SK-N-MC (cell line): ENCODE results near the gene ANKRD11.

Experiments used
- EZH2 ChIP-seq: fragments of 200-600 bp; sonication (generic); IDR thresholded peaks from one replicate; pipeline ENCODE4 v1.6.1; 2017; ENCODE audit warnings: antibody characterized with exemption
- FOXP2 ChIP-seq: optimal IDR thresholded peaks from 2 replicates; pipeline ENCODE3; 2011; ENCODE audit warnings: mild to moderate bottlenecking, moderate library complexity; ENCODE audit not compliant: insufficient read depth; ENCODE audit errors: extremely low read length, control extremely low read depth
- POLR2AphosphoS5 ChIP-seq: IDR thresholded peaks from 2 replicates; pipeline ENCODE4 v1.6.1; 2012; ENCODE audit warnings: mild to moderate bottlenecking, low read depth, low read length, borderline replicate concordance

DNA sequence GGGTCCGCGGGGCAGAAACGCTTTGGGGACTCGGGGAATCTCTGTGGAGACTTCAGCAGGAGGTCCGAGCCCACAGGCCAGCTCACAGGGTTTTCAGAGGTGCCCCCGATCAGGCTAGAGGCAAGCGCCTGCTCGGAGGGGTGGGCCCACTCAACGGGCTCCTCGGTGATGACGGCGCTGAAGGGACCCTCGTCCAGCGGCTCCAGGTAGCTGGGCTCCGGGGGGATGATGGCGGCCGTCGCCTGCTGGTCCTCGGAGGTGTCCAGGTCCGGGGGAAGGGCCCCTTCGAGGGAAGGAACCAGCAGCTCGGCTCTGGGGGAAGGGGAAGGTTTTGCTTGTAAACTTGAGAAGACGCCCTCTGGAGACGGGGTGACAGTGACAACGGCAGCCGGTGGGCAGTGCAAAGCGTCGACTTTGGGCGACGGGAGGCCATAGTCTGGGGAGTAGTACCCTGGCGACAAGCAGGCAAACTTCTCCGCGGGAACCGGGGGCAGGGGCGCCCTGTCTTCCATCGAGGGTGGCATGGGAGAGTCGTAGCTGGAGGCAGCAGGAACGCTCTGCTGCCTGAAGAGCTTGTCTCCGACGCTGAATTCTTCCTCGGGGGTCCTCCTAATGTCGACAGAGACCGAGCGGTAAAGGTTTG, 209.7 kb downstream of the ANKRD11 start:
- TF ChIP-seq EZH2 (no peak), POLR2AphosphoS5 (no peak), FOXP2 (no peak)
